NOMO-1 treated with DMSO at 0.1 percent for 48 hours (cell line): ENCODE data around the gene ASMTL.
"Not testable (repeated sequence)": the region's sequence is repeated elsewhere in the genome, so short reads cannot be mapped to it uniquely, and the experiment has no call there.

Experiments used
- DNase-seq: peaks from one replicate; lab custom pipeline; 2025; ENCODE audit not compliant: unreplicated experiment; lab: John Stamatoyannopoulos, UW

ASMTL gene

DNA sequence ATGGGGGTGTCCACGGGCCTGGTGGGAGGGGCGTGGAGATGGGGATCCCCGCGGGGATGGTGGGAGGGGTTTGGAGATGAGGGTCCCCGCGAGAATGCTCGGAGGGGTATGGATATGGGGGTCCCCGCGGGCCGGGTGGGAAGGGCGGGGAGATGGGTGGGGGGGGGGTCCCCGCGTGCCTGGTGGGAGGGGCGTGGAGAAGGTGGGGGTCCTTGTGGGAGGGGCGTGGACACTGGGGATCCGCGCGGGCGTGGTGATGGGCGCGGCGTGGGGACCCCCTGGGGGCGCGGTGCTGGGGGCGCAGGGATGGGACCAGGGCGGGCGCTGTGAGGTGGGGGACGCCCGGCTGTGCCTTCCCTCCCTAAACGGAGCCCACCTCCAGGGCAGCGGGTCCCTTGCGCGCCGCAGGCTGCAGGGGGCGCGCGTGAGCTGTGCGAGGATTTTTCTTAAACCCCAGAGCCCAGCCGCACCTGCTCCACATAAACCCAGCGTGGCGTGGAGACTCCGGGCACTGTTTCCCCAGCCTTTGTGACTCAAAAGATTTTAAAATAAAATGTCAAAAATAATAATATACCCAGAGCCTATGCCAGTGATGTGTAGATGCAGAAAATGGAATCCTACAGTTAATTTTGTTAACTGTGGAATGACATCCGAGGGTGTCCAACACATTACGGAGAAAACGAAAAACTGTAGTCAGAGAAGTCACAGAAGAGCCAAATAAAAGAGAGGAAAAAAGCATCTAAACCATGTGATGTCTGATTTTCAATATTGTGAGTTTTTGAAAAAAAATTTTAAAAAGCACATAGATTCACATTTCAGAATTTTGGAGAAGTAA, 1.5 kb upstream of the ASMTL start:
- no peak for DNase-seq

DNA sequence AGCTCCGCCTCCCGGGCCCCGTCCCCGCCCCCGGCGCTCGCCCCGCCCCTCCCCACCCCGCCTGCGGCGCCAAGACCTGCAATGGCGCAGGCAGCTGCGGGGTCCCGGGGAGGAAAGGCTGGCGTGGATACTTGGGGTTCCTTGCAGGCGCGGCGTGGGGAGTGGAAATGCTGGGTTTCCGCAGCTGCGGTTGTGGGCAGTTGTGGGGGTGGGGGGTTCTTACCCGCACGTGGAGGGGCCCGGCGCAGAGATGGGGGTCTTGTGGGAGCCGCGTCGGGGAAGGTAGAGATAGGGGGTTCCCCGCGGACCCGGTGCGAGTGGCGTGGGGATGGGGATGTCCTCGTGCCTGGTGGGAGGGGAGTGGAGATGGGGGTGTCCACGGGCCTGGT, 680 bp upstream of the ASMTL start:
- DNase-seq = no peak

DNA sequence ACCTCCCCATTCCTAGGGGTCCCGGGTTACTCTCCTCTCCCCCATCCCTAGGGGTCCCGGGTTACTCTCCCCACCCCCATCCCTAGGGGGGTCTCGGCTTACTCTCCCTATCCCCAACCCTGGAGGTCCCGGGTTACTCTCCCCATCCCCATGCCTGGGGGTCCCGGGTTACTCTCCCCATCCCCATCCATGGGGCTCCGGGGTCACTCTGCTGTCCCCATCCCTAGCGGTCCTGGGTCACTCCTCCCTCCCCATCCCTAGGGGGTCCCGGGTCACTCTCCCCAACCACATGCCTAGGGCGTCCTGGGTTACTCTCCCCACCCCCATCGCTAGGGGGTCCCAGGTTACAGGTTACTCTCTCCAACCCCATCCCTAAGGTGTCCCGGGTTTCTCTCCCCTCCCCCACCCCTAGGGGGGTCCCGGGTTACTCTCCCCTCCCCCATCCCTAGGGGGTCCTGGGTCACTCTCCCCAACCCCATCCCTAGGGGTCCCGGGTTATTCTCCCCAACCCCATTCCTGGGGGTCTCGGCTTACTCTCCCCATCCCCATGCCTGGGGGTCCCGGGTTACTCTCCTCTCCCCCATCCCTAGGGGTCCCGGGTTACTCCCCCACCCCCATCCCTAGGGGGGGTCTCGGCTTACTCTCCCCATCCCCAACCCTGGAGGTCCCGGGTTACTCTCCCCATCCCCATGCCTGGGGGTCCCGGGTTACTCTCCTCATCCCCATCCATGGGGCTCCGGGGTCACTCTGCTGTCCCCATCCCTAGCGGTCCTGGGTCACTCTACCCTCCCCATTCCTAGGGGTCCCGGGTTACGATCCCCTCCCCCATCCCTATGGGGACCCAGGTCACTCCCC, 821 bp downstream of the ASMTL start:
- no peak for DNase-seq

DNA sequence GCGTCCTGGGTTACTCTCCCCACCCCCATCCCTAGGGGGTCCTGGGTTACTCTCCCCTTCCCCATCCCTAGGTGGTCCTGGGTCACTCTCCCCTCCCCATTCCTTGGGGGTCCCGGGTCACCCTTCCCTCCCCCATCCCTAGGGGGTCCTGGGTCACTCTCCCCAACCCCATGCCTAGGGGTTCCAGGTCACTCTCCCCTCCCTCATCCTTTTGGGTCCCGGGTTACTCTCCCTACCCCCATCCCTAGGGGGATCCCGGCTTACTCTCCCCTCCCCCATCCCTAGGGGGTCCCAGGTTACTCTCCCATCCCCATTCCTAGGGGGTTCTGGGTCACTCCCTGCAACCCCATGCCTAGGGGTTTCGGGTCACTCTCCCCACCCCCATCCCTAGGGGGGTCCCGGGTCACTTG, 1.5 kb downstream of the ASMTL start:
- no peak for DNase-seq

DNA sequence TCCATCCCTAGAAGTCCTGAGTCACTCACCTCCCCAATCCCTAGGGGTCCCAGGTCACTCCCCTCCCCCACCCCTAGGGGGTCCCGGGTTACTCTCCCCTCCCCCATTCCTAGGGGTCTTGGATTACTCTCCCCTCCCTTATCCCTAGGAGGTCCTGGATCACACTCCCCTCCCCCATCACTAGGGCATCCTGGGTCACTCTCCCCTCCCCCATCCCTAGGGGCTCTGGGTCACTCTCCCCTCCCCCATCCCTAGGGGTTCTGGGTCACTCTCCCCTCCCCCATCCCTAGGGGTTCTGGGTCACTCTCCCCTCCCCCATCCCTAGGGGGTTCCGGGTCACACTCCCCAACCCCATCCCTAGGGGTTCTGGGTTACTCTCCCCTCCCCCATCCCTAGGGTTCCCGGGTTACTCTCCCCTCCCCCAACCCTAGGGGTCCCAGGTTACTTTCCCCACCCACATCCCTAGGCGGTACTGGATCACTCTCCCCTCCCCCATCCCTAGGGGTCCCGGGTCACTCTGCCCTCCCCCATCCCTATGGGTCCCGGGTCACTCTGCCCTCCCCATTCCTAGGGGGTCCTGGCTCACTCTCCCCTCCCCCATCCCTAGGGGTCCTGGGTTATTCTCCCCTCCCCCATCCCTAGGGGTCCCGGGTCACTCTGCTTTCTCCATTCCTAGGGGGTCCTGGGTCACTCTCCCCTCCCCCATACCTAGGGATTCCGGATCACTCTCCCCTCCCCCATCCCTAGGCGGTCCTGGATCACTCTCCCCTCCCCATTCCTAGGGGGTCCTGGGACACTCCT, 2.1 kb downstream of the ASMTL start:
- DNase-seq = no peak

DNA sequence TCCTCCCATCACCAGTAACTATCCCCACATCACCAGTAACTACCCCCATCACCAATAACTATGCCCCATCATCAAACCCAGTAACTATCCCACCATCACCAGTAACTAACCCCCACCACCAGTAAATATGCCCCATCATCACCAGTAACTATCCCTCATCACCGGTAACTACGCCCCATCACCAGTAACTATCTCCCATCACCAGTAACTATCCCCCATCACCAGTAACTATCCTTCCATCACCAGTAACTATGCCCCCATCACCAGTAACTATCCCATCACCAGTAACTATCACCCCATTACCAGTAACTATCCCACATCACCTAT, 2.9 kb downstream of the ASMTL start:
- no peak for DNase-seq

DNA sequence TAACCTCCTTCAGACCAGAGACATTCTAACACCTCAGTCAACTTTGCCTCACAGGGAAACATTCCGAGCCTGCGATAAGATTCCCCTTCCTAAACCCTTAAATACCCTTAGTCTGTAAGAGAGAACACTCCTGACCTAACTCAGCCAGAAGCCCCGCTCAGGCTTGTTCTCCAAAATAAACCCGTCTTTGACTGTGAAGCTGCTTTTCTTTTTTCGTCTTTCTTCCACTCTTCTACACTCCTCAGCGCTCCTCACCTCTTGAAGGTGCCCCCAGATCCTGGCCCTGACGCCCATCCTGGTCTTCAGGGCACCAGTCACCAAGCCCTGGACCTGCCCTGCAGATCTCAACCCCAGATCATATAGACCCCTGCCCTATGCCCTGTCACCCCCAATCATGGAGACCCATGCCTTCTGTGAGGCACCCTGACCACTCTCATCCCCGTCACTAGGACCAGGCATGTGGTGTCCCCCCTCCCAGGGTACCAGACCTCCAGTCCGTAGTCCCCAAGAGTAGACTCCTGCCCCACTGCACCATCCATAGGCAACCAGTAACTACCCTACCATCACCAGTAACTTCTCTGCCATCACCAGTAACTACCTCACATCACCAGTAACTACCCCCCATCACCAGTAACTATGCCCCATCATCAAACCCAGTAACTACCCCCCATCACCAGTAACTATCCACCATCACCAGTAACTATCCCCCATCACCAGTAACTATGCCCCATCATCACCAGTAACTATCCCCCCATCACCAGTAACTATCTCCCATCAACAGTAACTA, 3.5 kb downstream of the ASMTL start:
- DNase-seq = no peak

DNA sequence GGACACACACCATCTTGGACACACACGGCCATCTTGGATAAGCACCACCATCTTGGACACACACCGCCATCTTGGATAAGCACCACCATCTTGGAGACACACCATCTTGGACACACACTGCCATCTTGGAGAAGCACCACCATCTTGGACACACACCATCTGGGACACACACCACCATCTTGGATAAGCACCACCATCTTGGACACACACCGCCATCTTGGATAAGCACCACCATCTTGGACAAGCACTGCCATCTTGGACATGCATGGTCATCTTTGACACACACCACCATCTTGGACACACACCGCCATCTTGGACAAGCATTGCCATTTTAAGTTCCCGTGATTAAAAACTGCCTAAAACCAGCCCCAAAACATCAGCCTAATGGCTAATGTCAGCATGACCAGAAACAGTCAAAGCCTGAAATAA, 4.1 kb downstream of the ASMTL start:
- DNase-seq = not testable (repeated sequence)

DNA sequence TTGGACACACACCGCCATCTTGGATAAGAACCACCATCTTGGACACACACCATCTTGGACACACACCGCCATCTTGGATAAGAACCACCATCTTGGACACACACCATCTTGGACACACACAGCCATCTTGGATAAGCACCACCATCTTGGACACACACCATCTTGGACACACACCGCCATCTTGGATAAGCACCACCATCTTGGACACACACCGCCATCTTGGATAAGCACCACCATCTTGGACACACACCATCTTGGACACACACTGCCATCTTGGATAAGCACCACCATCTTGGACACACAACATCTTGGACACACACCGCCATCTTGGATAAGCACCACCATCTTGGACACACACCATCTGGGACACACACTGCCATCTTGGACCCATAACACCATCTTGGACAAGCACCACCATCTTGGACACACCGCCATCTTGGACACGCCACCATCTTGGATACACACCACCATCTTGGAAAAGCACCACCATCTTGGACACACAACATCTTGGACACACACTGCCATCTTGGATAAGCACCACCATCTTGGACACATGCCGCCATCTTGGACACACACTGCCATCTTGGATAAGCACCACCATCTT, 4.6 kb downstream of the ASMTL start:
- DNase-seq = not testable (repeated sequence)

DNA sequence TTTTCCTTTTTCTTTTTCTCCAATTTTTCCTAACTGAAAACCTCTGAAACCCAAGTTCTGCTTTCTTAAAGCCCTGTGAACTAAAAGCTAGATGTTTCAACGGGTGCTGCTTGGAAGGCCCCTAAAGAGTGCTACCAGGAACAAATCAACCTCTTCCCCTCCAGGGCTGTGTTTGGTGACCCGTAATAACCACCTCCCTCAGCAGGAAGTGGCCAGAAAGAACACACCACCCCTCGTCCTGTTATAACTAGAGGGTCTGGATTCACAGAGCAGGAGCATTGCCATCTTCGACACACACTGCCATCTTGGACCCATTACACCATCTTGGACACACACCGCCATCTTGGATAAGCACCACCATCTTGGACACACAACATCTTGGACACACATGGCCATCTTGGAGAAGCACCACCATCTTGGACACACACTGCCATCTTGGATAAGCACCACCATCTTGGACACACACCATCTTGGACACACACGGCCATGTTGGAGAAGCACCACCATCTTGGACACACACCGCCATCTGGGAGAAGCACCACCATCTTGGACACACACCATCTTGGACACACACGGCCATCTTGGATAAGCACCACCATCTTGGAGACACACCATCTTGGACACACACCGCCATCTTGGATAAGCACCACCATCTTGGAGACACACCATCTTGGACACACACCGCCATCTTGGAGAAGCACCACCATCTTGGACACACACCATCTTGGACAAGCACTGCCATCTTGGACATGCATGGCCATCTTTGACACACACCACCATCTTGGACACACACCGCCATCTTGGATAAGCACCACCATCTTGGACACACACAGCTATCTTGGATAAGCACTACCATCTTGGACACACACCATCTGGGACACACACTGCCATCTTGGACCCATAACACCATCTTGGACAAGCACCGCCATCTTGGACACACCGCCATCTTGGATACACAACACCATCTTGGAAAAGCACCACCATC, 5.4 kb downstream of the ASMTL start:
- DNase-seq = not testable (repeated sequence)

DNA sequence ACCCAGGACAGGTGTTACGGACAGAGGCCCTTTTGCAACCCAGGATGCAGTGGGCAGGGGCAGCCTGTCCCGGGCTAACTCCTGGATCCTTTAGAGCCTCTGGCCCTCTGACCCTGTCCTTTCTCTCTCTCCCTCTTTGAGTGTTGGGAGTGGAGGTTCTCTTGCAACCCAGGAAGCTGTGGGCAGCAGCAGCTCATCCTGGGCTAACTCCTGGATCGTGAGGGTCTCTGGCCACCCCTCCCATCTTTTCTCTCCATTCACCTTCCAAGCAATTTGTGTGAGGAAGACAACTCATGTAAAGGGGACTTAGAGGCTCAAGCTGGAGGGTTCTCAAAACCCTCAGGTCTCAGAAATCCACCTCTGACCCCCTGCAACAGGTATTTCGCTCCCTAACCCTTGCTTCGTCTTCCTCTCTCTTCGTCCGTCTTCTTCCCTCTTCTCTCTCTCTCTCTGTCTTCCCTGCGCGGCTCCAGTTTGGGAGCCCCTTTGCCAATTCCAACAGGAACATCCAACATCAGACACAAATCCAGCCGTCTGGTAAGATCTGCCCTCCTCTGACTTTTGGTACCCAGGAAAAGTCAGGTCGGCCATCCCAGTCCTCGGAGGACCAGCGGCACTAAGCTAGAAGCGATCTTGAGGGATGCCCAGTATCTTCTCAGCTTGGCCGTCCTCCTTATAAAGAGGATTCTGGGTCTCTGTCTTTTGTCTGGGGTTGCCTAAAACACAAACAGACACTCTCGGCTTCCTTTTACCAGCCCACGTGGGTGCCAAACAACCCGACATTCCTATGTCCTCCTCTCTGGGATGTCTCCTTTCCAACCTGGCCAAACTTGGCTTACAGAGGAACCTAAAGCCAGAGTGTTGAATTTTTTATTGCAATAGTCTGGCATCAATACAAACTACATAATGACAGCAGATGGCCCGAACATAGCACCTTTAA, 7.9 kb downstream of the ASMTL start:
- DNase-seq = no peak

DNA sequence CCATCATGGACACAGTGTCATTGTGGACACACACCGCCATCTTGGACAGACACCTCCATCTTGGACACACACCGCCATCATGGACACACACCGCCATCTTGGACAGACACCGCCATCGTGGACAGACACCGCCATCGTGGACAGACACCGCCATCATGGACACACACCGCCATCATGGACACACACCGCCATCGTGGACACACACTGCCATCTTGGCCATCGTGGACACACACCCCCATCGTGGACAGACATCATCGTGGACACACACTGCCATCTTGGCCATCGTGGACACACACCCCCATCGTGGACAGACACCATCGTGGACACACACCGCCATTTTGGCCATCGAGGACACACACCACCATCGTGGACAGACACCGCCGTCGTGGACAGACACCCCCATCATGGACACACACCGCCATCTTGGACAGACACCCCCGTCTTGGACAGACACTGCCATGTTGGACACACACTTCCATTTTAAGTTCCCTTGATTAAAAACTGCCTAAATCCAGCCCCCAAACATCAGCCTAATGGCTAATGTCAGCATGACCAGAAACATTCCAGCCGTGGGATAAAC, 9.1 kb downstream of the ASMTL start:
- DNase-seq = no peak

DNA sequence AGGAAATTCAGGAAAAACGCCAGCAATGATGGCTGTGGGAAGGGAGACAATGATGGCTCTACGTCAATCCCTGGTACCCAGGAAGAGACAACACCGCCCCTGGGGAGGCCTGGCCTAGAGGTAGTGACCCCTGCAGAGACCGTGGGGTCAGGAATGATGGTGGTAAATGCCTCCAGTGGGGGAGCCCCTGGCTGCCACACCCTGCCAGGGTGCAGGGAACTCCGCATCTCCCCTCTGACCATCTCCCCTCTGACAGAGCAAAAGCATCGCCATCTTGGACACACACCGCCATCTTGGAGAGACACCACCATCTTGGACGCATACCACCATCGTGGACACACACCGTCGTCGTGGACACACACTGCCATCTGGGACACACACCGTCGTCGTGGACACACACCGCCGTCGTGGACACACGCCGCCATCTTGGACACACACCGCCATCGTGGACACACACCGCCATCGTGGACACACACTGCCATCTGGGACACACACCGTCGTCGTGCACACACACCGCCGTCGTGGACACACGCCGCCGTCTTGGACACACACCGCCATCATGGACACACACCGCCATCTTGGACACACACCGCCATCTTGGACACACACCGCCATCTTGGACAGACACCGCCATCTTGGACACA, 9.9 kb downstream of the ASMTL start:
- no peak for DNase-seq

DNA sequence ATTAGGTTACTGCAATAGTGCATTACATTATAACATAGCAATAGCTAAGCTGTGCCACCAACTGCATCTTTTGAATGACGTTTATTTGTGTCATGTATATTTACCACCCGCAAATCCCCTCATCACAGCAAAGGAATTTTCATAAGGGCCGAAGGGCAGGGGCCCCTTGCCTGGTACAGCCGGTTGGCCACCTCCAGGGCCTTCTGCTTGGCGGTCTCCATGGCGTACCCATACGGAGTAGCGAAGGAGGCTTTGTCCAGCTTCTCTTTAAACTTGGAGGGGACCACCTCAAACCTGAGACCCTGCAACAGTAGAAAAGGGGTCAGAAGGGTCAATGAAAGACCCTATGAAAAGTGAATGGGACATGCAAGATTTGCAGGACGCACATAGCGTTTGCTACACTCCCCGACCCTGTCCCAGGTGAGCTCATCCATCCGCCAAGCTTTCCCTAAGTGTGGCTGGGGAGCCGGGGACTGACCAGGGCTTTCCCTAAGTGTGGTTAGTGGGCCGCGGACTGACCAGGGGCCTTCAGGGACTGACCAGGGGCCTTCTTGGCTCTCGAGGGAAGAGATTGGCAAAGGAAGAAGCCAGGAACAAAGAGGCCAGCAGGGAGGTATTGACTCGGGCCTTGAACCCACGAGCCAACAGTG, 10.6 kb downstream of the ASMTL start:
- DNase-seq = no peak

DNA sequence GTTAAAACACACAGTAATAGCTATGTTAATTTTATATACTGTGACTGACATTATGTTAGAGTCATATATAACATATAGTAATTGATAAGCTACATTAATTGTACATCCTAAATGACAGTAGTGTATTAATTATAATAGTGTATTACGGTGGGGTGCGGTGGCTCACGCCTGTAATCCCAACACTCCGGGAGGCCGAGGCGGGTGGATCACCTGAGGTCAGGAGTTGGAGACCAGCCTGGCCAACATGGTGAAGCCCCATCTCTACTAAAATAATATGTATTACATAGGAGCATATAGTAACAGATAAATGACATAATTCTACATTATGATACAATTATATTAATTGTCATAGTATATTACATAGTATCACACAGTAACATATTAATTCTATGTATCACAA, 12.2 kb downstream of the ASMTL start:
- no peak for DNase-seq

DNA sequence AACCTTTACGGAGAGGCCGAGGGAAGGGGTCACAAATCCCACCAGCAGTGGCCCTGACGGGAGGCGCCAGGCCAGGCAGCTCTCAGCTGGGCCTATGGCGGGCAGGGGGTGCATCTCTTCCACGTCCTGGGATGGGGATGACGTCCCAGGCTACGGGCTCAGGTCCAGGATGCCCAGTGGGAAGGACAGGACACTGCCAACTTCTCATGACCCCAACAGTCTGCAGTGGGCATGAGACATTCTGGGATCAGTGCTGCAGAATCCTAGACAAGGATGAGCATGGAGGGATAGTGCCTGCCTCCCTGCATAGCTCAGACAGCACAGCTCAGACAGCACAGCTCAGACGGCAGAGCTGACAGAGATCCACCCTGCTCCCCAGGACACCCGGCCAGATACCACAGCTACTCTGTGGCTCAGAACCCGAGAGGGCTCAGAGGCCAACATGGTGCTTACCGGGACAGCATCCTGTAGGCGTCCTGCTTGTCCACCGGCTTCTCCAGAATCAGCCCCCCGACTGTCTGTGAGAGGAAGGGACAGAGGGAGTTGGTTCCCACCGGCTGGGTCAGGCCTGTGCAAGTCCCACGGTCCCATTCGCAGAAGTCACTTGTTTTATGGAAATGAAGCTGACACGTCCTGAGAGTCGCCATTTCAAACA, 17.3 kb downstream of the ASMTL start:
- DNase-seq = no peak
